RWPE2 (cell line): ENCODE measurements around the gene OXSR1.
"Not testable (repeated sequence)": the region's sequence is repeated elsewhere in the genome, so short reads cannot be mapped to it uniquely, and the experiment has no call there.

ENCODE experiments used
- ATAC-seq: fragments of 200-7000 bp; cut with Tn5 transposase; 3 replicates; pipeline ENCODE4 v1.9.1; 2021; ENCODE audit warnings: low read depth
- DNase-seq: peaks from one replicate; pipeline ENCODE4 v3.0.0-alpha.2; 2020; ENCODE audit warnings: low spot score
- H3K27ac ChIP-seq: fragments of 450-650 bp; 2 replicates; pipeline ENCODE4 v1.5.1; 2017; ENCODE audit warnings: mild to moderate bottlenecking; ENCODE audit not compliant: poor library complexity, severe bottlenecking
- H3K27me3 ChIP-seq: fragments of 250-450 bp; sonication (Bioruptor Pico); 2 replicates; pipeline ENCODE4 v1.5.1; 2021; ENCODE audit warnings: mild to moderate bottlenecking, moderate library complexity; ENCODE audit not compliant: insufficient read depth, poor library complexity, severe bottlenecking
- H3K36me3 ChIP-seq: fragments of 250-450 bp; sonication (Bioruptor Pico); 2 replicates; pipeline ENCODE4 v1.5.1; 2020; ENCODE audit warnings: low read depth, mild to moderate bottlenecking, moderate library complexity
- H3K4me1 ChIP-seq: fragments of 250-450 bp; sonication (Bioruptor Pico); 2 replicates; pipeline ENCODE4 v1.5.1; 2021; ENCODE audit warnings: mild to moderate bottlenecking, moderate library complexity; ENCODE audit not compliant: insufficient read depth, poor library complexity, severe bottlenecking
- H3K4me3 ChIP-seq: fragments of 250-450 bp; sonication (Bioruptor Pico); 2 replicates; pipeline ENCODE4 v1.5.1; 2021; ENCODE audit warnings: mild to moderate bottlenecking, moderate library complexity; ENCODE audit not compliant: severe bottlenecking
- H3K9me3 ChIP-seq: fragments of 250-450 bp; sonication (Bioruptor Pico); 2 replicates; pipeline ENCODE4 v1.5.1; 2021; ENCODE audit warnings: mild to moderate bottlenecking, moderate library complexity; ENCODE audit not compliant: severe bottlenecking
- TF ChIP-seq, protein P1 (sequence below): fragments of 450-650 bp; IDR thresholded peaks from one replicate; pipeline ENCODE4 v1.5.1; 2017; ENCODE audit warnings: mild to moderate bottlenecking, moderate library complexity; ENCODE audit not compliant: poor library complexity, severe bottlenecking

OXSR1 gene

DNA sequence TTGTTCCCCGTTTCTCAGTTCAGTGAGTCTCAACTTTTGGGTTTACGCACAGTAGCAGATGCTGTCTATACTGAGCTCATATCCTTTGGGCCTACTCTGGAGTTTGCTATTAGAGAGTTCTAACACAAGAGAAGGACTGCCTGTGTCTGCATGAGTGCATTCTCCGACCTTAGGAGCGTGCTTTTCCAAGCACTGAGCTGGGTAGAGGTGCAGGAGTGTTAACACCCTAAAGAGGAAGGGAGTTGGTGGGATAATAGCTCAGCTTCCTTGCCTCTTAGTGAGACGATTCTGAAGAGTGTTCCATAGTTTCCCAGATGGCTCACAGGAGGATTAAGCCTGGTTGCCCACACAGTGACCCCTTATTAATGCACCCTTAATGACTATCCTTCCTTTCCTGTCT, 6.9 kb upstream of the OXSR1 start:
- no peak for ATAC-seq
- H3K27ac ChIP-seq = peak overlapping the region; percentile 90
- H3K27me3 ChIP-seq = no peaks in the 10 kb centered on the region
- H3K4me3 ChIP-seq = no peak overlapping the region
- peaks cover 36% of the 10 kb centered on the region for H3K4me1 ChIP-seq
- no peaks in the 10 kb centered on the region for H3K36me3 ChIP-seq
- no peaks in the 10 kb centered on the region for H3K9me3 ChIP-seq
- DNase-seq = no peak
- TF ChIP-seq, protein P1, sequence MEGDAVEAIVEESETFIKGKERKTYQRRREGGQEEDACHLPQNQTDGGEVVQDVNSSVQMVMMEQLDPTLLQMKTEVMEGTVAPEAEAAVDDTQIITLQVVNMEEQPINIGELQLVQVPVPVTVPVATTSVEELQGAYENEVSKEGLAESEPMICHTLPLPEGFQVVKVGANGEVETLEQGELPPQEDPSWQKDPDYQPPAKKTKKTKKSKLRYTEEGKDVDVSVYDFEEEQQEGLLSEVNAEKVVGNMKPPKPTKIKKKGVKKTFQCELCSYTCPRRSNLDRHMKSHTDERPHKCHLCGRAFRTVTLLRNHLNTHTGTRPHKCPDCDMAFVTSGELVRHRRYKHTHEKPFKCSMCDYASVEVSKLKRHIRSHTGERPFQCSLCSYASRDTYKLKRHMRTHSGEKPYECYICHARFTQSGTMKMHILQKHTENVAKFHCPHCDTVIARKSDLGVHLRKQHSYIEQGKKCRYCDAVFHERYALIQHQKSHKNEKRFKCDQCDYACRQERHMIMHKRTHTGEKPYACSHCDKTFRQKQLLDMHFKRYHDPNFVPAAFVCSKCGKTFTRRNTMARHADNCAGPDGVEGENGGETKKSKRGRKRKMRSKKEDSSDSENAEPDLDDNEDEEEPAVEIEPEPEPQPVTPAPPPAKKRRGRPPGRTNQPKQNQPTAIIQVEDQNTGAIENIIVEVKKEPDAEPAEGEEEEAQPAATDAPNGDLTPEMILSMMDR = no peak

DNA sequence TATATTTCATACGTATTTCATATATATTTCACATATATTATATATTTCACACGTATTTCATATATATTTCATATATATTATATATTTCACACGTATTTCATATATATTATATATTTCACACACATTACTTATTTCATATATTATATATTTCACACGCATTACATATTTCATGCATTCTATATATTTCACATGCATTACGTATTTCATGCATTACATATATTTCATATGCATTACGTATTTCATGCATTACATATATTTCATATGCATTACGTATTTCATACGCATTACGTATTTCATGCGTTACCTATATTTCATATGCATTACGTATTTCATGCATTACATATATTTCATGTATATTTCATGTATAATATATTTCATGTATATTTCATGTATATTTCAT, 4.6 kb upstream of the OXSR1 start:
- H3K36me3 ChIP-seq, DNase-seq, H3K27me3 ChIP-seq, ATAC-seq, H3K27ac ChIP-seq, H3K4me3 ChIP-seq, H3K9me3 ChIP-seq: not testable (repeated sequence)
- peaks cover 21% of the 10 kb centered on the region for H3K4me1 ChIP-seq

DNA sequence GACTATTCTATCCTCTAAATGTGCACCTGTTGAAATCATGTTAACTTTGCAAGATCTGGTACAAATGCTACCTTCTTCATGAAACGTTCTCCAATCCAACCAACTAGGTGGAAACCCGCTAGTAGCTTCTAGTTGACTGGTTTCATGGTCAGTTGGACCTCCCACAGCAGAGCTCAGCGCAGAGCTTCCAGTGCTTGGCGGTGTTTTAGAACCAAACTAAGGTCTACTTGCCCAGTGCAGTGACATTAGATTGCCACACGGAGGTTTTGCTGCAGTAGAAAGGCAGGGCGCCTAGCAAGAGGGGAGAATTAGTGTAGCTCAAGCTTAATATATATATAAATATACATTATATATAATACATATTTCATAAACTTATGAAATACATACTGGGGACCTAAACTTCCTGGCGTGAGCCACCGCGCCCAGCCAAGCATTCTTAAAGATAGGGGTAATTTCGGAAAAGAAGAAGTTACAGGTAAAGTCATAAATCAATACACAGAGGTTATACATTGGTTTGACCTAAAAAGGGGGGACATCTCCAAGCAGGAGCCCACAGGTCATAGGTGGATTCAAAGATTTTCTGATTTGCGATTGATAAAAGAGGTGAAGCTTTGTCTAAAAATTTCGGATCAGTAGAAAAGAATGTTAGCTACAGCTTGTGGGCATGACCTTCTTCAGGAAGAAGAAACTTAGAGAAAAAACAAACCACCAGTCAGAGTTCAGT, 2.1 kb upstream of the OXSR1 start:
- H3K4me1 ChIP-seq = peaks cover 18% of the 10 kb centered on the region
- ATAC-seq (no peak), DNase-seq (no peak)
- H3K9me3 ChIP-seq = no peaks in the 10 kb centered on the region
- no peaks in the 10 kb centered on the region for H3K27me3 ChIP-seq
- H3K27ac ChIP-seq = peak overlapping the region; percentile 91
- TF ChIP-seq, protein P1 = peak; percentile 18
- no peak overlapping the region for H3K4me3 ChIP-seq
- no peaks in the 10 kb centered on the region for H3K36me3 ChIP-seq

DNA sequence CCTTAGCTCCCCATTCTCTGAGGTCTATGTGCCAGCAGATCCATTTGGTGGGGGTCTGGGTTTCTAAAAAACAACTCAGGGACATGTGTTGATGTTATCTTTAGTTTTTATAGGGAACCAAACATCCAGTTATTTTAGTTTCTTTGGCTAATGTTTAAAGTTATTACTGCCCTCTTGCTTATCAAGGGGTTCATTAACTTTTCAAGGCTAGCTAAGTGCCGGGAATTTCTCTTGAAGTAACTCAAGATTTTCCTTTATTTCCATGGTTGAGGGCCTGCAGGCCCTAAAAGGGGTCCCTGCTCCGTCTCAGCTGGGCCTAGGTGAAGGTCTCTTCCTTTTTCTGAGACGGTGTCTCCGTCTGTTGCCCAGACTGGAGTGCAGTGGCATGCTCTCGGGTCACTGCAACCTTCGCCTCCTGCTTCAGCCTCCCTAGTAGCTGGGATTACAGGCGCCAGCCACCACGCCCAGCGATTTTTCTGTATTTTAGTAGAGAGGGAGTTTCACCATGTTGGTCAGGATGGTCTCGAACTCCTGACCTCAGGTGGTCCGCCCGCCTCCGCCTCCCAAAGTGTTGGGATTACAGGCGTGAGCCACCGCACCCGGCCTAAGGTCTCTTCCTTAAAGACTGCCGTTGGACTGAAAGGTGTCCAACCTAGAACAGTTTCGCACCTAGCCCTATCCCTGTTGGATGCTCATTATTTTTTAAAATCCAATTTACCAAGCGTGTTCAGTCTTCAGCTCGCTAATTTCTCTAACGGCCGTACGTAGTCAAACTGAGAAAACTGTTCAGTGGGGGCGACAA, 1.3 kb upstream of the OXSR1 start:
- Histone ChIP-seq H3K4me1 (peaks cover 24% of the 10 kb centered on the region), H3K9me3 (no peaks in the 10 kb centered on the region), H3K27ac (peak overlapping the region; percentile 91), H3K4me3 (peak overlapping the region; percentile 80), H3K36me3 (no peaks in the 10 kb centered on the region), H3K27me3 (no peaks in the 10 kb centered on the region)
- ATAC-seq (no peak), DNase-seq (no peak)
- TF ChIP-seq, protein P1 = no peak

DNA sequence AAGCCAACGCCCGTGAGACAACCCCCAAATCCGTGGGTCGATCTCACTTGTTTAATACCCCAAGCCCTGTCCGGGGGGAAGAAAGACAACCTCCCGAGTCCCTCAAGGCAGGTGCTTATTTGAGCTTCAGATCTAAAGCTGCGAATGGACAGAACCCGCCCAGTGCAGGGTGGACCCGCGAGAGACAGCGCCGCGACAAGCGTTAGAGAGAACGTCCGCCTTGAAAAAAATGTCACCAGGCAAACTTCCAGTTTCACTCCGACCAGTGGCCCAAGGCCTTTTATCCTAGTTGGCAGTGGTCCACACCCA, 740 bp upstream of the OXSR1 start:
- TF ChIP-seq, protein P1 = no peak
- Histone ChIP-seq H3K27ac (peak overlapping the region; percentile 91), H3K9me3 (no peaks in the 10 kb centered on the region), H3K4me1 (peaks cover 29% of the 10 kb centered on the region), H3K27me3 (no peaks in the 10 kb centered on the region), H3K36me3 (no peaks in the 10 kb centered on the region), H3K4me3 (peak overlapping the region; percentile 80)
- peak; percentile 17 for ATAC-seq
- no peak for DNase-seq
